Endothelial cell (in vitro differentiated cells): ENCODE measurements around the gene ERP27. TPM values are rescaled to one million over a fixed set of nuclear protein-coding genes. Genes with fewer than 3 reads are reported as not detected.

Experiments
- DNase-seq: peaks from one replicate; pipeline ENCODE4 v3.0.0; 2021; ENCODE audit warnings: low spot score
- H3K27ac Mint-ChIP-seq: one replicate; pipeline ENCODE4 v1.8.0; 2021; ENCODE audit warnings: mixed read lengths, inconsistent platforms; ENCODE audit not compliant: unreplicated experiment
- H3K27me3 Mint-ChIP-seq: one replicate; pipeline ENCODE4 v1.8.0; 2021; ENCODE audit warnings: mild to moderate bottlenecking, moderate library complexity, mixed read lengths, inconsistent platforms; ENCODE audit not compliant: unreplicated experiment
- H3K36me3 Mint-ChIP-seq: one replicate; pipeline ENCODE4 v1.8.0; 2021; ENCODE audit warnings: mild to moderate bottlenecking, low read depth, mixed read lengths, inconsistent platforms; ENCODE audit not compliant: unreplicated experiment
- H3K4me1 Mint-ChIP-seq: one replicate; pipeline ENCODE4 v1.8.0; 2021; ENCODE audit warnings: mild to moderate bottlenecking, mixed read lengths, inconsistent platforms; ENCODE audit not compliant: unreplicated experiment
- H3K4me3 Mint-ChIP-seq: one replicate; pipeline ENCODE4 v1.8.0; 2021; ENCODE audit warnings: mild to moderate bottlenecking, mixed read lengths, inconsistent platforms; ENCODE audit not compliant: unreplicated experiment
- H3K9me3 Mint-ChIP-seq: one replicate; pipeline ENCODE4 v1.8.0; 2021; ENCODE audit warnings: mixed read lengths, inconsistent platforms; ENCODE audit not compliant: unreplicated experiment
- CTCF ChIP-seq: fragments of 200-600 bp; sonication (generic); IDR thresholded peaks from one replicate; pipeline ENCODE4 v1.5.0; 2021; ENCODE audit warnings: antibody characterized with exemption; ENCODE audit not compliant: unreplicated experiment
- total RNA-seq: library from RNA; stranded (reverse); fragmentation: NEBNext Ultra II Directional; extraction: Animal tissue kit (Norgen Biotek cat#: 25700); gene quantifications from one replicate; pipeline ENCODE4 v1.2.1, GENCODE V29; 2021; ENCODE audit not compliant: unreplicated experiment

ERP27 gene
- total RNA-seq, 1 donor from 2014 or later = 0.46 TPM

GRCh38 chr12:14904854-14905253 lies 33.5 kb downstream of the ERP27 start:
- DNase-seq = no peak
- Mint-ChIP-seq H3K27ac (no peak overlapping the region), H3K4me1 (peaks cover 14% of the 10 kb centered on the region), H3K9me3 (no peaks in the 10 kb centered on the region), H3K4me3 (no peak overlapping the region), H3K36me3 (no peaks in the 10 kb centered on the region), H3K27me3 (peaks cover 3% of the 10 kb centered on the region)
- TF ChIP-seq CTCF = no peak

- Mint-ChIP-seq H3K27me3 (peaks cover 3% of the 10 kb centered on the region), H3K4me3 (no peak overlapping the region), H3K4me1 (peaks cover 14% of the 10 kb centered on the region), H3K36me3 (no peaks in the 10 kb centered on the region), H3K9me3 (no peaks in the 10 kb centered on the region), H3K27ac (no peak overlapping the region)
- TF ChIP-seq CTCF = no peak
- DNase-seq = no peak
Measured at GRCh38 chr12:14903386-14904098, 34.8 kb downstream of the ERP27 start.

GRCh38 chr12:14902465-14902864 lies 35.9 kb downstream of the ERP27 start:
- DNase-seq = no peak
- no peaks in the 10 kb centered on the region for H3K9me3 Mint-ChIP-seq

GRCh38 chr12:14901228-14901562 lies 37.1 kb downstream of the ERP27 start:
- no peak overlapping the region for H3K4me3 Mint-ChIP-seq
- H3K27ac Mint-ChIP-seq = no peak overlapping the region
- no peaks in the 10 kb centered on the region for H3K9me3 Mint-ChIP-seq
- TF ChIP-seq CTCF = no peak
- H3K4me1 Mint-ChIP-seq = peaks cover 10% of the 10 kb centered on the region
- no peaks in the 10 kb centered on the region for H3K27me3 Mint-ChIP-seq
- H3K36me3 Mint-ChIP-seq = no peaks in the 10 kb centered on the region
- DNase-seq = no peak

More at GRCh38 chr12:14902465-14902864, 35.9 kb downstream of the ERP27 start:
- Mint-ChIP-seq H3K27me3 (no peaks in the 10 kb centered on the region), H3K4me3 (no peak overlapping the region), H3K27ac (no peak overlapping the region), H3K4me1 (peaks cover 10% of the 10 kb centered on the region), H3K36me3 (no peaks in the 10 kb centered on the region)
- no peak for TF ChIP-seq CTCF

GRCh38 chr12:14900521-14901227 lies 37.7 kb downstream of the ERP27 start:
- Mint-ChIP-seq H3K27me3 (no peaks in the 10 kb centered on the region), H3K27ac (no peak overlapping the region), H3K36me3 (no peaks in the 10 kb centered on the region), H3K4me1 (peaks cover 10% of the 10 kb centered on the region), H3K4me3 (no peak overlapping the region), H3K9me3 (no peaks in the 10 kb centered on the region)
- TF ChIP-seq CTCF = no peak
- no peak for DNase-seq
